GM12878 (cell line): Measurements from ENCODE around the gene GPT2. TPM values are rescaled to one million over a fixed set of nuclear protein-coding genes. Genes with fewer than 3 reads are reported as not detected.

Experiments
- ATAC-seq: fragments of 200-7000 bp; cut with Tn5 transposase; 3 replicates; pipeline ENCODE4 v1.9.1; 2020; ENCODE audit warnings: mild to moderate bottlenecking, moderate library complexity
- BruUV-seq: library from RNA; stranded (reverse); fragments of 400-500 nt; replicated peaks from 2 replicates; lab custom pipeline; 2021; lab: Mats Ljungman, UMichigan
- CTCF ChIA-PET: fragments of 300-600 bp; sonication (Branson Sonifier 250); formaldehyde crosslinking; extraction: SDS; loops from one replicate; lab custom pipeline; 2021; ENCODE audit warnings: inconsistent platforms; lab: Yijun Ruan, JAX
- POLR2A ChIA-PET: fragments of 350-600 bp; formaldehyde crosslinking; extraction: SDS; loops from one replicate; lab custom pipeline; 2021; ENCODE audit warnings: inconsistent platforms; lab: Charles Lee
- RAD21 ChIA-PET: fragments of 300-600 bp; sonication (Branson Sonifier 250); formaldehyde crosslinking; loops from one replicate; lab custom pipeline; 2023; ENCODE audit warnings: antibody characterized with exemption; ENCODE audit not compliant: unreplicated experiment; lab: Charles Lee
- SMC1A ChIA-PET: fragments of 300-600 bp; sonication (Branson Sonifier 250); formaldehyde crosslinking; loops from one replicate; lab custom pipeline; 2023; ENCODE audit not compliant: unreplicated experiment, uncharacterized antibody; lab: Charles Lee
- DNase-seq: peaks from one replicate; pipeline ENCODE4 v3.0.0-alpha.2; 2011; ENCODE audit warnings: low read depth, low spot score
- FAIRE-seq: peaks from 3 replicates; lab custom pipeline; 2011; peaks lifted over from hg19 to GRCh38; lab: Jason Lieb, UNC
- H2AFZ ChIP-seq: 2 replicates; pipeline ENCODE4 v1.6.0; 2011; ENCODE audit warnings: low read depth, low read length, control low read depth; ENCODE audit not compliant: control insufficient read depth
- H3K27ac ChIP-seq: 2 replicates; pipeline ENCODE4 v1.5.1; 2011; ENCODE audit warnings: control low read depth; ENCODE audit not compliant: control insufficient read depth, insufficient read depth
- H3K27me3 ChIP-seq, 2 experiments: replicated peaks in 1 of 2; 2 replicates each; pipeline versions ENCODE4 v1.6.0 to v1.6.1; 2011; ENCODE audit warnings: low read length in 1 of 2; ENCODE audit not compliant: control insufficient read depth in 2 of 2, insufficient read depth in 2 of 2
- H3K36me3 ChIP-seq, 2 experiments: 2 replicates each; pipeline ENCODE4 v1.5.1; 2011; ENCODE audit warnings: low read length in 1 of 2; ENCODE audit not compliant: control insufficient read depth in 2 of 2, insufficient read depth in 2 of 2
- H3K4me1 ChIP-seq: 2 replicates; pipeline ENCODE4 v1.6.1; 2011; ENCODE audit warnings: mild to moderate bottlenecking, low read length, moderate library complexity, mixed read lengths; ENCODE audit not compliant: control insufficient read depth, insufficient read depth
- H3K4me2 ChIP-seq: 2 replicates; pipeline ENCODE4 v1.6.0; 2011; ENCODE audit warnings: control low read depth; ENCODE audit not compliant: control insufficient read depth, insufficient read depth
- H3K4me3 ChIP-seq: fragments of 200-600 bp; sonication (generic); 2 replicates; pipeline ENCODE4 v1.5.1; 2016
- H3K79me2 ChIP-seq: 2 replicates; pipeline ENCODE4 v1.6.0; 2011; ENCODE audit warnings: low read length; ENCODE audit not compliant: control insufficient read depth, insufficient read depth
- H3K9ac ChIP-seq: 2 replicates; pipeline ENCODE4 v1.8.0; 2011; ENCODE audit warnings: low read length, control low read depth, mixed read lengths; ENCODE audit not compliant: control insufficient read depth, insufficient read depth
- H3K9me3 ChIP-seq: replicated peaks from 3 replicates; pipeline ENCODE4 v1.5.1; 2011; ENCODE audit warnings: mild to moderate bottlenecking, low read length; ENCODE audit not compliant: control insufficient read depth, insufficient read depth
- H4K20me1 ChIP-seq: 2 replicates; pipeline ENCODE4 v1.6.0; 2011; ENCODE audit not compliant: control insufficient read depth, insufficient read depth
- CBX3 ChIP-seq: fragments of 200-600 bp; sonication (generic); IDR thresholded peaks from 2 replicates; pipeline ENCODE4 v1.6.1; 2016; ENCODE audit warnings: low read depth, borderline replicate concordance
- CBX5 ChIP-seq: sonication (generic); IDR thresholded peaks from 2 replicates; pipeline ENCODE4 v1.6.1; 2016; ENCODE audit warnings: low read depth, moderate library complexity, mild to moderate bottlenecking, inconsistent platforms
- CHD4 ChIP-seq: fragments of 200-600 bp; sonication (generic); IDR thresholded peaks from 2 replicates; pipeline ENCODE4 v1.6.1; 2016; ENCODE audit warnings: mild to moderate bottlenecking
- ESRRA ChIP-seq: IDR thresholded peaks from 2 replicates; pipeline ENCODE4 v1.6.1; 2012; ENCODE audit warnings: mild to moderate bottlenecking, low read length, improper control_type of control experiment
- HDAC6 ChIP-seq: fragments of 200-600 bp; sonication (generic); IDR thresholded peaks from one replicate; pipeline ENCODE4 v1.8.0; 2017; ENCODE audit warnings: antibody characterized with exemption; ENCODE audit not compliant: unreplicated experiment
- IKZF1 ChIP-seq: fragments of 450-650 bp; conservative IDR thresholded peaks from 2 replicates; pipeline ENCODE4 v1.6.1; 2017; ENCODE audit warnings: antibody characterized with exemption, mild to moderate bottlenecking
- NFYB ChIP-seq: IDR thresholded peaks from 2 replicates; pipeline ENCODE4 v1.6.1; 2011; ENCODE audit warnings: low read depth, mild to moderate bottlenecking, low read length, improper control_type of control experiment, moderate library complexity; ENCODE audit not compliant: insufficient read depth
- NRF1 ChIP-seq: conservative IDR thresholded peaks from 2 replicates; pipeline ENCODE4 v1.6.1; 2011; ENCODE audit warnings: mild to moderate bottlenecking, low read depth, low read length, improper control_type of control experiment
- POLR2A ChIP-seq: IDR thresholded peaks from 2 replicates; pipeline ENCODE4 v1.6.1; 2011; ENCODE audit warnings: low read depth, mild to moderate bottlenecking, low read length
- POU2F2 ChIP-seq: IDR thresholded peaks from 3 replicates; pipeline ENCODE4 v1.6.1; 2011; ENCODE audit warnings: low read depth, mild to moderate bottlenecking, low read length, borderline replicate concordance
- RB1 ChIP-seq: fragments of 450-650 bp; formaldehyde crosslinking; IDR thresholded peaks from 2 replicates; pipeline ENCODE4 v1.6.1; 2017; ENCODE audit warnings: mild to moderate bottlenecking, borderline replicate concordance
- SMARCA5 ChIP-seq: fragments of 450-650 bp; IDR thresholded peaks from 2 replicates; pipeline ENCODE4 v1.6.1; 2017; ENCODE audit warnings: mild to moderate bottlenecking
- SMC3 ChIP-seq: IDR thresholded peaks from 2 replicates; pipeline ENCODE4 v1.6.1; 2011; ENCODE audit warnings: low read length, improper control_type of control experiment, borderline replicate concordance
- SP1 ChIP-seq: IDR thresholded peaks from one replicate; pipeline ENCODE4 v1.6.1; 2011; ENCODE audit warnings: low read depth, low read length
- SREBF2 ChIP-seq: IDR thresholded peaks from 2 replicates; pipeline ENCODE4 v1.6.1; 2012; ENCODE audit warnings: mild to moderate bottlenecking, low read length
- SUZ12 ChIP-seq: fragments of 200-600 bp; sonication (generic); IDR thresholded peaks from one replicate; pipeline ENCODE4 v1.6.1; 2018; ENCODE audit warnings: antibody characterized with exemption, mild to moderate bottlenecking; ENCODE audit not compliant: unreplicated experiment
- ZNF217 ChIP-seq: fragments of 450-650 bp; IDR thresholded peaks from 2 replicates; pipeline ENCODE4 v1.6.1; 2017; ENCODE audit warnings: antibody characterized with exemption, mild to moderate bottlenecking
- WGBS: methylation state at CpG from one replicate; pipeline ENCODE4 v1.1.6; 2016; ENCODE audit warnings: low lambda C conversion rate; ENCODE audit not compliant: insufficient replicate concordance, insufficient coverage; ENCODE audit errors: missing lambda C conversion rate; 5-methylcytosine and 5-hydroxymethylcytosine counted together
- in situ Hi-C: fragments of 300-500 bp; cut with MboI; formaldehyde crosslinking; loops from 9 replicates; pipeline ENCODE4 v1.14.3; 2018; ENCODE audit warnings: mixed read lengths
- intact Hi-C: fragments of 100-400 bp; cut with micrococcal nuclease; formaldehyde crosslinking; loops from one replicate; pipeline ENCODE4 v1.14.2; 2022; ENCODE audit not compliant: unreplicated experiment
- polyA plus RNA-seq, 11 experiments: library from polyadenylated mRNA; depleted of rRNA in 4 of 11; unstranded in 6 of 11; stranded (reverse) in 5 of 11; fragments of >200 nt; fragmentation: Nextera tagmentation in 4 of 11; fragmentation: Illumina TruSeq in 1 of 11; extraction: Ambion mirVana in 4 of 11; extraction: Trizol in 1 of 11; gene quantifications; 1 replicate in 1 of 11; 2 replicates in 10 of 11; pipeline versions ENCODE4 v1.2.1 to v1.2.3, GENCODE V29; 2011 to 2016; ENCODE audit warnings: inconsistent platforms in 2 of 11, missing spikeins in 2 of 11, low read depth in 1 of 11
- total RNA-seq, 4 experiments: library from RNA; depleted of rRNA in 3 of 4; stranded (reverse); fragments of >200 nt in 3 of 4; fragmentation: Illumina TruSeq in 1 of 4; extraction: Trizol in 1 of 4; gene quantifications; 2 replicates each; pipeline versions ENCODE4 v1.2.1 to v1.2.3, GENCODE V29; 2013 to 2021
- TF ChIP-seq, protein P1 (sequence below): fragments of 450-650 bp; formaldehyde crosslinking; IDR thresholded peaks from 2 replicates; pipeline ENCODE4 v1.4.0; 2020; ENCODE audit warnings: mild to moderate bottlenecking, moderate library complexity
- TF ChIP-seq, protein P2 (sequence below), 3 experiments: IDR thresholded peaks in 2 of 3; conservative IDR thresholded peaks in 1 of 3; 2 replicates each; pipeline ENCODE4 v1.5.1; 2011; ENCODE audit warnings: low read depth in 3 of 3, low read length in 3 of 3, mild to moderate bottlenecking in 3 of 3, control low read depth in 2 of 3, moderate library complexity in 2 of 3, inconsistent platforms in 1 of 3, mixed read lengths in 1 of 3; ENCODE audit not compliant: control insufficient read depth in 2 of 3, insufficient read depth in 1 of 3; ENCODE audit errors: extremely low read depth in 1 of 3

The GPT2 gene
- total and polyA plus RNA-seq, 10 of the 15 experiments (the other 5 are each of a cell fraction or from before 2014, with no cell fraction given): 0.45 to 9.9 (median 4.3) TPM

DNA sequence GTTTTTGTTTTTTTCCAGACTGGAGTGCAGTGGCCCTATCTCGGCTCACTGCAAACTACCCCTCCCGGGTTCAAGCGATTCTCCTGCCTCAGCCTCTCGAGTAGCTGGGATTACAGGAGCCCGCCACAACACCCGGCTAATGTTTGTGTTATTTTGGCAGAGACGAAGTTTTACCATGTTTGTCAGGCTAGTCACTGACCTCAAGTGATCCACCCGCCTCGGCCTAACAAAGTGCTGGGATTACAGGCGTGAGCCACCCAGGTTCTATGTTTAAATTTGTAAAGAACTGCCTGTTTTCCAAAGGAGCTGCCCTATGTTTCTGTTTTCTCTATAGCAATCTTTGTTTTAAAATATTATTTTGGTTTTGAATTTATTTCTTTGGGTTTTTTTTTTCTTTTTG is 39.4 kb upstream of the GPT2 start:
- in situ Hi-C loops: no loop called here

More for the DNA sequence above, 39.4 kb upstream of the GPT2 start:
- BruUV-seq: no TSS peak
- no peak overlapping the region for H3K27ac ChIP-seq
- DNase-seq: no peak
- H3K9me3 ChIP-seq: peaks cover 2% of the 10 kb centered on the region; the same call in 1 of the 3 replicates
- no peak for ATAC-seq
- H4K20me1 ChIP-seq: no peaks in the 10 kb centered on the region
- no peak overlapping the region for H3K4me3 ChIP-seq
- no peak overlapping the region for H2AFZ ChIP-seq
- H3K4me2 ChIP-seq: no peak overlapping the region
- no peak for FAIRE-seq
- no peak for TF ChIP-seq HDAC6
- TF ChIP-seq RB1: no peak
- no peak for TF ChIP-seq SMC3
- no peak for TF ChIP-seq CBX3
- TF ChIP-seq, protein P1, sequence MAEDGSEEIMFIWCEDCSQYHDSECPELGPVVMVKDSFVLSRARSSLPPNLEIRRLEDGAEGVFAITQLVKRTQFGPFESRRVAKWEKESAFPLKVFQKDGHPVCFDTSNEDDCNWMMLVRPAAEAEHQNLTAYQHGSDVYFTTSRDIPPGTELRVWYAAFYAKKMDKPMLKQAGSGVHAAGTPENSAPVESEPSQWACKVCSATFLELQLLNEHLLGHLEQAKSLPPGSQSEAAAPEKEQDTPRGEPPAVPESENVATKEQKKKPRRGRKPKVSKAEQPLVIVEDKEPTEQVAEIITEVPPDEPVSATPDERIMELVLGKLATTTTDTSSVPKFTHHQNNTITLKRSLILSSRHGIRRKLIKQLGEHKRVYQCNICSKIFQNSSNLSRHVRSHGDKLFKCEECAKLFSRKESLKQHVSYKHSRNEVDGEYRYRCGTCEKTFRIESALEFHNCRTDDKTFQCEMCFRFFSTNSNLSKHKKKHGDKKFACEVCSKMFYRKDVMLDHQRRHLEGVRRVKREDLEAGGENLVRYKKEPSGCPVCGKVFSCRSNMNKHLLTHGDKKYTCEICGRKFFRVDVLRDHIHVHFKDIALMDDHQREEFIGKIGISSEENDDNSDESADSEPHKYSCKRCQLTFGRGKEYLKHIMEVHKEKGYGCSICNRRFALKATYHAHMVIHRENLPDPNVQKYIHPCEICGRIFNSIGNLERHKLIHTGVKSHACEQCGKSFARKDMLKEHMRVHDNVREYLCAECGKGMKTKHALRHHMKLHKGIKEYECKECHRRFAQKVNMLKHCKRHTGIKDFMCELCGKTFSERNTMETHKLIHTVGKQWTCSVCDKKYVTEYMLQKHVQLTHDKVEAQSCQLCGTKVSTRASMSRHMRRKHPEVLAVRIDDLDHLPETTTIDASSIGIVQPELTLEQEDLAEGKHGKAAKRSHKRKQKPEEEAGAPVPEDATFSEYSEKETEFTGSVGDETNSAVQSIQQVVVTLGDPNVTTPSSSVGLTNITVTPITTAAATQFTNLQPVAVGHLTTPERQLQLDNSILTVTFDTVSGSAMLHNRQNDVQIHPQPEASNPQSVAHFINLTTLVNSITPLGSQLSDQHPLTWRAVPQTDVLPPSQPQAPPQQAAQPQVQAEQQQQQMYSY (CRISPR knock-in tag): no peak
- no peak for TF ChIP-seq SMARCA5
- no peak for TF ChIP-seq POLR2A
- no peak for TF ChIP-seq SUZ12
- TF ChIP-seq NRF1: no peak
- no peak for TF ChIP-seq SP1
- no peak for TF ChIP-seq CBX5
- no peak for TF ChIP-seq CHD4
- TF ChIP-seq POU2F2: no peak
- TF ChIP-seq IKZF1: no peak
- no peak for TF ChIP-seq ZNF217
- TF ChIP-seq, protein P2, sequence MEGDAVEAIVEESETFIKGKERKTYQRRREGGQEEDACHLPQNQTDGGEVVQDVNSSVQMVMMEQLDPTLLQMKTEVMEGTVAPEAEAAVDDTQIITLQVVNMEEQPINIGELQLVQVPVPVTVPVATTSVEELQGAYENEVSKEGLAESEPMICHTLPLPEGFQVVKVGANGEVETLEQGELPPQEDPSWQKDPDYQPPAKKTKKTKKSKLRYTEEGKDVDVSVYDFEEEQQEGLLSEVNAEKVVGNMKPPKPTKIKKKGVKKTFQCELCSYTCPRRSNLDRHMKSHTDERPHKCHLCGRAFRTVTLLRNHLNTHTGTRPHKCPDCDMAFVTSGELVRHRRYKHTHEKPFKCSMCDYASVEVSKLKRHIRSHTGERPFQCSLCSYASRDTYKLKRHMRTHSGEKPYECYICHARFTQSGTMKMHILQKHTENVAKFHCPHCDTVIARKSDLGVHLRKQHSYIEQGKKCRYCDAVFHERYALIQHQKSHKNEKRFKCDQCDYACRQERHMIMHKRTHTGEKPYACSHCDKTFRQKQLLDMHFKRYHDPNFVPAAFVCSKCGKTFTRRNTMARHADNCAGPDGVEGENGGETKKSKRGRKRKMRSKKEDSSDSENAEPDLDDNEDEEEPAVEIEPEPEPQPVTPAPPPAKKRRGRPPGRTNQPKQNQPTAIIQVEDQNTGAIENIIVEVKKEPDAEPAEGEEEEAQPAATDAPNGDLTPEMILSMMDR (IDR thresholded peaks at IDR 0.05 in 2 of 3, conservative IDR thresholded peaks at IDR 0.05 in 1 of 3; ENCODE audit: control insufficient read depth in 2 of 3, extremely low read depth in 1 of 3, insufficient read depth in 1 of 3, low read depth in 3 of 3, low read length in 3 of 3): no peak
- no peak for TF ChIP-seq NFYB
- TF ChIP-seq ESRRA: no peak
- no peak for TF ChIP-seq SREBF2
- intact Hi-C loops: no loop called here
- RAD21 ChIA-PET: no interaction called here
- H3K27me3 ChIP-seq: no peaks in the 10 kb centered on the region
- WGBS: 82% methylated on average over 10 of the region's 10 CpGs
- H3K79me2 ChIP-seq: no peaks in the 10 kb centered on the region
- no peak overlapping the region for H3K9ac ChIP-seq
- H3K36me3 ChIP-seq: no peaks in the 10 kb centered on the region
- CTCF ChIA-PET: interaction anchor here (1.3 to 3.0 kb wide), 2 partner anchors 9 to 68 kb away, joined by 3 to 13 read pairs; no protein-coding TSS in a partner anchor
- POLR2A ChIA-PET: no interaction called here
- no peaks in the 10 kb centered on the region for H3K4me1 ChIP-seq
- SMC1A ChIA-PET: interaction anchor here (1.3 kb wide), 1 partner anchor 9 kb away, joined by 6 read pairs; no protein-coding TSS in a partner anchor
